Smooth muscle cell (in vitro differentiated cells): ENCODE data around the gene CDK4. TPM values are rescaled to one million over a fixed set of nuclear protein-coding genes. Genes with fewer than 3 reads are reported as not detected.
"Not testable (repeated sequence)": the region's sequence is repeated elsewhere in the genome, so short reads cannot be mapped to it uniquely, and the experiment has no call there.

Source experiments
- DNase-seq: peaks from one replicate; lab custom pipeline; 2025; ENCODE audit not compliant: unreplicated experiment; lab: John Stamatoyannopoulos, UW
- H2AFZ ChIP-seq: fragments of 200-600 bp; sonication (generic); 2 replicates; pipeline ENCODE4 v1.6.0; 2016; ENCODE audit warnings: antibody characterized with exemption, low read depth, mild to moderate bottlenecking
- H3F3A ChIP-seq: fragments of 200-600 bp; sonication (generic); 2 replicates; pipeline ENCODE4 v1.6.0; 2017; ENCODE audit warnings: antibody characterized with exemption, low read depth
- H3K27ac ChIP-seq: fragments of 200-600 bp; sonication (generic); 2 replicates; pipeline ENCODE4 v1.5.1; 2016; ENCODE audit warnings: low read depth, mild to moderate bottlenecking
- H3K27me3 ChIP-seq: fragments of 200-600 bp; sonication (generic); 2 replicates; pipeline ENCODE4 v1.6.1; 2016; ENCODE audit warnings: low read depth, mild to moderate bottlenecking
- H3K36me3 ChIP-seq: fragments of 200-600 bp; sonication (generic); 2 replicates; pipeline ENCODE4 v1.5.1; 2016; ENCODE audit warnings: low read depth
- H3K4me1 ChIP-seq: fragments of 200-600 bp; sonication (generic); 2 replicates; pipeline ENCODE4 v1.5.1; 2016; ENCODE audit warnings: low read depth
- H3K4me2 ChIP-seq: fragments of 200-600 bp; sonication (generic); 2 replicates; pipeline ENCODE4 v1.6.0; 2016; ENCODE audit warnings: mild to moderate bottlenecking
- H3K4me3 ChIP-seq: fragments of 200-600 bp; sonication (generic); 2 replicates; pipeline ENCODE4 v1.5.1; 2016; ENCODE audit warnings: mild to moderate bottlenecking
- H3K79me2 ChIP-seq: fragments of 200-600 bp; sonication (generic); 2 replicates; pipeline ENCODE4 v1.6.0; 2016; ENCODE audit warnings: low read depth, mild to moderate bottlenecking
- H3K9ac ChIP-seq: fragments of 200-600 bp; sonication (generic); 2 replicates; pipeline ENCODE4 v1.6.0; 2016; ENCODE audit warnings: low read depth
- H3K9me3 ChIP-seq: fragments of 200-600 bp; sonication (generic); replicated peaks from 2 replicates; pipeline ENCODE4 v1.5.1; 2016; ENCODE audit warnings: low read depth
- H4K20me1 ChIP-seq: fragments of 200-600 bp; sonication (generic); 2 replicates; pipeline ENCODE4 v1.6.0; 2016; ENCODE audit warnings: low read depth
- WGBS: methylation state at CpG from one replicate; pipeline ENCODE4 v1.1.7; 2016; ENCODE audit warnings: low lambda C conversion rate; 5-methylcytosine and 5-hydroxymethylcytosine counted together
- polyA plus RNA-seq: library from polyadenylated mRNA; unstranded; fragments of >200 nt; fragmentation: Nextera tagmentation; extraction: Ambion mirVana; gene quantifications from 2 replicates; pipeline ENCODE4 v1.2.1, GENCODE V29; 2016
- total RNA-seq: library from RNA; depleted of rRNA; stranded (reverse); fragments of >200 nt; gene quantifications from 2 replicates; pipeline ENCODE4 v1.2.3, GENCODE V29; 2014
- TF ChIP-seq, protein P1 (sequence below): fragments of 200-600 bp; sonication (generic); IDR thresholded peaks from 2 replicates; pipeline ENCODE4 v1.5.1; 2017; ENCODE audit warnings: borderline replicate concordance, mild to moderate bottlenecking, antibody characterized with exemption; ENCODE audit not compliant: insufficient read depth, poor library complexity, severe bottlenecking

The CDK4 gene
- total and polyA plus RNA-seq, 2 experiments from 2014 or later, result 144 to 235 TPM

DNA sequence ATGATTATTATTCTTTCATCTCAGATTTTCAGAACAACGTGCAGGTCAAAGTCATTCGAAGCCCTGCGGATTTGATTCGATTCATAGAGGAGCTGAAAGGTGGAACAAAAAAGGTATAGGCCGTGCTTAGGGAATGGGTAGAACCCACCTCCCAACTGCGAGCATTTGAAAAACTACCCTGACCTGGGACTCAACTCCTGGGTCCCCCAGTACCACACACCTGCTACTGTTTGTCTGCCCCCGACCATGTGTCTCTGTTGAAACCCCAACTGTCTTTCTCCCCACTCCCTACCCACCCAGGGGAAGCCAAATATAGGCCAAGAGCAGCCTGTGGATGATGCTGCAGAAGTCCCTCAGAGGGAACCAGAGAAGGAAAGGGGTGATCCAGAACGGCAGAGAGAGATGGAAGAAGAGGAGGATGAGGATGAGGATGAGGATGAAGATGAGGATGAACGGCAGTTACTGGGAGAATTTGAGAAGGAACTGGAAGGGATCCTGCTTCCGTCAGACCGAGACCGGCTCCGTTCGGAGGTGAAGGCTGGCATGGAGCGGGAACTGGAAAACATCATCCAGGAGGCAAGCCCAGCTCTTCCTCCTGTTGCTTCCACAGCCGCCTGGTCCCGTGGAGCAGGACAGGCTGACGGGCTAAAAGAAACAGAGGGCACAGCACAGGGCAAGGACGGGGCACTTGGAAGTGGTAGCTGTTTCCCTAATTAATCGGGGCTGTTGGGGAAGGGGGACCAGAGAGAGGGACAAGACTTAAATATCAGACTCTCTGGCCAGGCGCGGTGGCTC is 34.1 kb downstream of the CDK4 start:
- H3K9me3 ChIP-seq, result no peaks in the 10 kb centered on the region
- no peak overlapping the region for H2AFZ ChIP-seq
- no peaks in the 10 kb centered on the region for H3F3A ChIP-seq
- H3K36me3 ChIP-seq, result no peaks in the 10 kb centered on the region
- H3K4me2 ChIP-seq, result no peak overlapping the region
- no peaks in the 10 kb centered on the region for H4K20me1 ChIP-seq
- TF ChIP-seq, protein P1, sequence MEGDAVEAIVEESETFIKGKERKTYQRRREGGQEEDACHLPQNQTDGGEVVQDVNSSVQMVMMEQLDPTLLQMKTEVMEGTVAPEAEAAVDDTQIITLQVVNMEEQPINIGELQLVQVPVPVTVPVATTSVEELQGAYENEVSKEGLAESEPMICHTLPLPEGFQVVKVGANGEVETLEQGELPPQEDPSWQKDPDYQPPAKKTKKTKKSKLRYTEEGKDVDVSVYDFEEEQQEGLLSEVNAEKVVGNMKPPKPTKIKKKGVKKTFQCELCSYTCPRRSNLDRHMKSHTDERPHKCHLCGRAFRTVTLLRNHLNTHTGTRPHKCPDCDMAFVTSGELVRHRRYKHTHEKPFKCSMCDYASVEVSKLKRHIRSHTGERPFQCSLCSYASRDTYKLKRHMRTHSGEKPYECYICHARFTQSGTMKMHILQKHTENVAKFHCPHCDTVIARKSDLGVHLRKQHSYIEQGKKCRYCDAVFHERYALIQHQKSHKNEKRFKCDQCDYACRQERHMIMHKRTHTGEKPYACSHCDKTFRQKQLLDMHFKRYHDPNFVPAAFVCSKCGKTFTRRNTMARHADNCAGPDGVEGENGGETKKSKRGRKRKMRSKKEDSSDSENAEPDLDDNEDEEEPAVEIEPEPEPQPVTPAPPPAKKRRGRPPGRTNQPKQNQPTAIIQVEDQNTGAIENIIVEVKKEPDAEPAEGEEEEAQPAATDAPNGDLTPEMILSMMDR, result no peak
- no peak overlapping the region for H3K9ac ChIP-seq
- no peaks in the 10 kb centered on the region for H3K27me3 ChIP-seq
- no peak for DNase-seq
- H3K4me3 ChIP-seq, result no peak overlapping the region
- no peaks in the 10 kb centered on the region for H3K79me2 ChIP-seq
- no peak overlapping the region for H3K27ac ChIP-seq
- H3K4me1 ChIP-seq, result no peaks in the 10 kb centered on the region
- WGBS, result 98% methylated on average over 22 of the region's 22 CpGs

DNA sequence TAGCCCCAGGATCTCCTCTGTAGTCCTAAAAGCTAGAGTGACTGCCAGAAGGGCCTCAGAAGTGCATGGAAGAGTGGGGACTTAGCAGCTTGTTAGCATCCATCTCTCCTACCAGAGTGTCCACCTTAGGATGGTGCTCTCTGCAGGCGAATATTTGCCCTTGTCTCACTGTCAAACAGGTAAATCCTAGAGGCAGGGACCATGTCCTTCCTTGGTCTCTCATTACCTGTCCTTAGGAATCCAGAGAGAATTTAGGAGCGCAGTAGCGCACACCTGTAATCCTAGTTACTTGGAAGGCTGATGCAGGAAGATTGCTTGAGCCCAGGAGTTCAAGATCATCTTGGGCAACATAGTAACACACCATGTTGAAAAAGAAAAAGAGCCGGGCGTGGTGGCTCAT is 35.0 kb downstream of the CDK4 start:
- WGBS, result 99% methylated on average over 5 of the region's 5 CpGs
- H3K9ac ChIP-seq, result no peak overlapping the region
- TF ChIP-seq, protein P1, result no peak

DNA sequence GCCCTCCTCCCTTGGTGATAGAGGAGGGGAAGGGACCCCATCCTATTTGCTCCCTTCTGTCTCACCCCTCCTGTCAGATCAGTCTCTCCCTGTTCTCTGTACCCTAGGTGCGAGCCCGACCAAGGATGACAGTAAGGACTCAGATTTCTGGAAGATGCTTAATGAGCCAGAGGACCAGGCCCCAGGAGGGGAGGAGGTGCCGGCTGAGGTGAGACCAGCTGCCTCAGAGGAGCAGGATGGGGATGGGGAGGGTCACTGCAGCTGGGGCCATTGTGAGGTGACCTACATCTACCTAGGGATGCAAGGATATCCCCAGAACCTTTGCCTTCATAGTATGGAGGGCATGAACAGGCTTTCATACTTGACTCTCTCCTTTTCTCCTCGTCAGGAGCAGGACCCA is 35.8 kb downstream of the CDK4 start:
- Histone ChIP-seq H3K79me2 (no peaks in the 10 kb centered on the region), H3K4me3 (no peak overlapping the region), H3K36me3 (no peaks in the 10 kb centered on the region), H3K27me3 (no peaks in the 10 kb centered on the region), H2AFZ (no peak overlapping the region), H4K20me1 (no peaks in the 10 kb centered on the region), H3K4me1 (no peaks in the 10 kb centered on the region), H3F3A (no peaks in the 10 kb centered on the region), H3K9ac (no peak overlapping the region), H3K4me2 (no peak overlapping the region), H3K9me3 (no peaks in the 10 kb centered on the region), H3K27ac (no peak overlapping the region)
- TF ChIP-seq, protein P1, result no peak
- DNase-seq, result no peak
- WGBS, result 96% methylated on average over 4 of the region's 4 CpGs

More for the DNA sequence above, 35.0 kb downstream of the CDK4 start:
- no peaks in the 10 kb centered on the region for H3F3A ChIP-seq
- no peak overlapping the region for H3K4me3 ChIP-seq
- no peak overlapping the region for H3K4me2 ChIP-seq
- DNase-seq, result no peak
- no peaks in the 10 kb centered on the region for H3K9me3 ChIP-seq
- no peak overlapping the region for H3K27ac ChIP-seq
- no peaks in the 10 kb centered on the region for H3K79me2 ChIP-seq
- H3K27me3 ChIP-seq, result no peaks in the 10 kb centered on the region
- H4K20me1 ChIP-seq, result no peaks in the 10 kb centered on the region
- no peaks in the 10 kb centered on the region for H3K36me3 ChIP-seq
- no peaks in the 10 kb centered on the region for H3K4me1 ChIP-seq
- H2AFZ ChIP-seq, result no peak overlapping the region

DNA sequence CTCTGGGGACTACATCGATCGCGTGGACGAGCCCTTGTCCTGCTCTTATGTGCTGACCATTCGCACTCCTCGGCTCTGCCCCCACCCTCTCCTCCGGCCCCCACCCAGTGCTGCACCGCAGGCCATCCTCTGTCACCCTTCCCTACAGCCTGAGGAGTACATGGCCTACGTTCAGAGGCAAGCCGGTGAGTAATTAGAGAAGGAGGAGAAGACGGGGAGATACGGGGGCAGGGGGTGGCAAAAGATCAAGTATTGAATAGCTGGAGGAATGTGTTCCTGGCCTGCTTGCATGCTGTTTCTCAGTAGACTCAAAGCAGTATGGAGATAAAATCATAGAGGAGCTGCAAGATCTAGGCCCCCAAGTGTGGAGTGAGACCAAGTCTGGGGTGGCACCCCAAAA is 36.3 kb downstream of the CDK4 start:
- Histone ChIP-seq H3K9ac (no peak overlapping the region), H3K36me3 (no peaks in the 10 kb centered on the region), H3K79me2 (no peaks in the 10 kb centered on the region), H3K4me1 (no peaks in the 10 kb centered on the region), H3F3A (no peaks in the 10 kb centered on the region), H3K27ac (no peak overlapping the region), H3K4me3 (no peak overlapping the region), H4K20me1 (no peaks in the 10 kb centered on the region), H3K9me3 (no peaks in the 10 kb centered on the region), H2AFZ (no peak overlapping the region), H3K4me2 (no peak overlapping the region), H3K27me3 (no peaks in the 10 kb centered on the region)
- TF ChIP-seq, protein P1, result no peak
- WGBS, result 96% methylated on average over 12 of the region's 12 CpGs
- DNase-seq, result no peak

DNA sequence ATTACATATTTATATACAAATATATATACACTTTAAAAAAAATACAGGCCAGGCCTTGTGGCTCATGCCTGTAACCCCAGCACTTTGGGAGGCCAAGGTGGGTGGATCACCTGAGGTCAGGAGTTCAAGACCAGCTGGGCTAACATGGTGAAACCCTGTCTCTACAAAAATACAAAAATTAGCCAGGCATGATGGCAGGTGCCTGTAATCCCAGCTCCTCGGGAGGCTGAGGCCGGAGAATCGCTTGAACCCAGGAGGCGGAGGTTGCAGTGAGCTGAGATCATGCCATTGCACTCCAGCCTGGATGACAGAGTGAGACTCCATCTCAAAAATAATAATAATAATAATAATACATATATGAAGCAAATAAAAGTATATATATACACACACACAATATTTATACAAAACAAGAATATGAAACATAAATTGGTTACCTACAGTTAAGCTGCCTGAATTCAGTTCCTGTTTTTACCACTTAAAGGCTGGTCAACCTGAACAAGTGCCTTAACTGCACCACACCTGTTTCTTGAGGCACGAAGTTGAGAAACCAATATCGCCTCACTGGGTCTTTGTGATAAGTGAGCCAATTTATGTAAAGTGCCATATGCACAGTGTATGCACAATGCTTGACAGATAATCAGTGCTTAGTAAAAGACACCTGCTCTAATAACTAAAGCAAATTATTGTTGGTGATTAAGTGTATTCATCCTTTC is 36.9 kb downstream of the CDK4 start:
- H3K27ac ChIP-seq, H3K79me2 ChIP-seq: not testable (repeated sequence)
- 96% methylated on average over 6 of the region's 6 CpGs for WGBS

More for the DNA sequence above, 36.9 kb downstream of the CDK4 start:
- DNase-seq, H3K27me3 ChIP-seq, H3K4me1 ChIP-seq, H3K36me3 ChIP-seq, H2AFZ ChIP-seq, H3K4me2 ChIP-seq, H3K9ac ChIP-seq, H3K9me3 ChIP-seq, H4K20me1 ChIP-seq, H3K4me3 ChIP-seq, H3F3A ChIP-seq: not testable (repeated sequence)
